ENCODE data around the gene IRX4. TPM values are rescaled to one million over a fixed set of nuclear protein-coding genes. Genes with fewer than 3 reads are reported as not detected.

IRX4 gene
- total and polyA plus RNA-seq, 4 donors = not detected

GRCh38 chr5:1847611-1848010 lies 35.1 kb downstream of the IRX4 start:
- 77% methylated on average over 9 of the region's 9 CpGs for WGBS
- Histone ChIP-seq H3K9me3 (ENCODE audit: control insufficient read depth in 4 of 4, low read length in 3 of 4) (no peaks in the 10 kb centered on the region), H3K4me1 (ENCODE audit: control insufficient read depth in 4 of 4, insufficient read depth in 4 of 4, low read length in 3 of 4) (no peaks in the 10 kb centered on the region), H3K4me3 (ENCODE audit: low read depth in 1 of 3, low read length in 3 of 3) (no peak overlapping the region), H3K36me3 (ENCODE audit: control insufficient read depth in 4 of 4, insufficient read depth in 3 of 4, low read depth in 1 of 4, low read length in 3 of 4) (no peaks in the 10 kb centered on the region), H3K27me3 (ENCODE audit: control insufficient read depth in 4 of 4, insufficient read depth in 4 of 4, low read length in 3 of 4) (peaks cover 0 to 6% (median 0%) of the 10 kb centered on the region in 4 donors), H3K9ac (ENCODE audit: low read depth in 1 of 2, low read length in 2 of 2) (no peak overlapping the region), H3K27ac (ENCODE audit: low read depth in 1 of 2, low read length in 2 of 2) (no peak overlapping the region)
- no peak for DNase-seq (ENCODE audit: low spot score)
- TF ChIP-seq ATF3 (IDR thresholded peaks at IDR 0.05) (no peak), SP1 (IDR thresholded peaks at IDR 0.05) (no peak), RXRA (IDR thresholded peaks at IDR 0.05) (no peak), FOXA2 (IDR thresholded peaks at IDR 0.05) (no peak), MAX (IDR thresholded peaks at IDR 0.05) (no peak), YY1 (IDR thresholded peaks at IDR 0.05) (no peak), EGR1 (IDR thresholded peaks at IDR 0.05; ENCODE audit: low read depth in 2 of 2) (no peak), FOXA1 (IDR thresholded peaks at IDR 0.05) (no peak), CTCF (IDR thresholded peaks at IDR 0.05; ENCODE audit: low read depth, low read length, missing input control) (no peak), HNF4A (conservative IDR thresholded peaks at IDR 0.05) (no peak), GABPA (IDR thresholded peaks at IDR 0.05 in 1 of 2, conservative IDR thresholded peaks at IDR 0.05 in 1 of 2) (no peak), TAF1 (conservative IDR thresholded peaks at IDR 0.05) (no peak)

GRCh38 chr5:1847056-1847455 lies 35.7 kb downstream of the IRX4 start:
- Histone ChIP-seq H3K36me3 (ENCODE audit: control insufficient read depth in 4 of 4, insufficient read depth in 3 of 4, low read depth in 1 of 4, low read length in 3 of 4) (no peaks in the 10 kb centered on the region), H3K4me3 (ENCODE audit: low read depth in 1 of 3, low read length in 3 of 3) (no peak overlapping the region), H3K9me3 (ENCODE audit: control insufficient read depth in 4 of 4, low read length in 3 of 4) (no peaks in the 10 kb centered on the region), H3K27ac (ENCODE audit: low read depth in 1 of 2, low read length in 2 of 2) (no peak overlapping the region), H3K9ac (ENCODE audit: low read depth in 1 of 2, low read length in 2 of 2) (no peak overlapping the region), H3K4me1 (ENCODE audit: control insufficient read depth in 4 of 4, insufficient read depth in 4 of 4, low read length in 3 of 4) (no peaks in the 10 kb centered on the region), H3K27me3 (ENCODE audit: control insufficient read depth in 4 of 4, insufficient read depth in 4 of 4, low read length in 3 of 4) (peaks cover 0 to 6% (median 0%) of the 10 kb centered on the region in 4 donors)
- no peak for DNase-seq (ENCODE audit: low spot score)
- WGBS = 75% methylated on average over 10 of the region's 10 CpGs
- TF ChIP-seq HNF4G (IDR thresholded peaks at IDR 0.05) = no peak
- TF ChIP-seq HNF4A (conservative IDR thresholded peaks at IDR 0.05) = no peak
- no peak for TF ChIP-seq YY1 (IDR thresholded peaks at IDR 0.05)
- TF ChIP-seq JUND (IDR thresholded peaks at IDR 0.05) = no peak
- no peak for TF ChIP-seq EGR1 (IDR thresholded peaks at IDR 0.05; ENCODE audit: low read depth in 2 of 2)
- TF ChIP-seq FOXA2 (IDR thresholded peaks at IDR 0.05) = no peak
- no peak for TF ChIP-seq SP1 (IDR thresholded peaks at IDR 0.05)
- TF ChIP-seq CTCF (IDR thresholded peaks at IDR 0.05; ENCODE audit: low read depth, low read length, missing input control) = no peak
- no peak for TF ChIP-seq RAD21 (IDR thresholded peaks at IDR 0.05)
- no peak for TF ChIP-seq REST (IDR thresholded peaks at IDR 0.05)
- no peak for TF ChIP-seq FOXA1 (IDR thresholded peaks at IDR 0.05)
- no peak for TF ChIP-seq ATF3 (IDR thresholded peaks at IDR 0.05)
- TF ChIP-seq GABPA (IDR thresholded peaks at IDR 0.05 in 1 of 2, conservative IDR thresholded peaks at IDR 0.05 in 1 of 2) = no peak
- TF ChIP-seq MAX (IDR thresholded peaks at IDR 0.05) = no peak
- no peak for TF ChIP-seq NR2F2 (IDR thresholded peaks at IDR 0.05)
- TF ChIP-seq TAF1 (conservative IDR thresholded peaks at IDR 0.05) = no peak
- TF ChIP-seq RXRA (IDR thresholded peaks at IDR 0.05) = no peak
- no peak for TF ChIP-seq ZBTB33 (IDR thresholded peaks at IDR 0.05)
